Measurements from ENCODE around the gene PABPN1L.

Gene PABPN1L

DNA sequence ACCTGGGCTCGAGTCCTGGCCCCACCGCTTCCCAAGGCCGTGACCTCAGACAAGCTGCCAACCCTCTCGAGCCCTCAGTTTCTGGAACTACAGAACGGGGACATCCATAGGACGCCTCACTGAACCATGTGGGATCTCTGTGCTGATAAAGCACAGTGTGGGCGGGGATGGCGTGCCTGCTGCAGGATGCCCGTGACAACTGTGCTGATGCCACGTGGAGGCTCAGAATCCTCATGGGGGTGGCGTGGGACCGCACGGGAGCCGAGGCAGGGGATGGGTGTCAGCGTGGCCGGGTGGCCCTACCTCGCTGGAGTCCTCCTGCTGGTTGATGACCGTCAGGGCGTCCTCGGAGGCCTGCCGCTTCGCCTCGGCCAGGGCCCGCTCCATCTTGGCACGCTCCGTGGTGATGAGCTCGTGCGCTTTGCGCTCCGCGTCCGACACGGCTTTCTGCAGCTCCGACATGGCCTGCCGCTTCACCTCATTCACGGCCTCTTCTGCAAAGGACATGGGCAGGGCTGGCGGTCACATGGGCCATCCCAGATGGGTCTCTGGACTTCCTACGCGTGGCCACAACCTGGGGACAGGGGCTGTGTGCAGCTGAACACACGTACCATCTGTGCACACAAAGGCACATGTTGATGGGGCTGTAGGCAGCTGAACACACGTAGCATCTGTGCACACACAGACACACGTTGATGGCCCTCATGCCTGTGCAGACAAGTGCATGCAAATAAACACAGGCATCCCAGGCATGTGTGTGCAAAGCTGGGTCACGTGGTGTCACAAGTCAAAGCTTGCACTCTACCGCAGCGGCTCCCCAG is 12.7 kb upstream of the PABPN1L start:
- DNase-seq (ENCODE audit: low read depth, low spot score): no peak
- in situ Hi-C loops (cut with HindIII; ENCODE audit: low sequenced_read_pairs): no loop called here
- TF ChIP-seq, protein P1, sequence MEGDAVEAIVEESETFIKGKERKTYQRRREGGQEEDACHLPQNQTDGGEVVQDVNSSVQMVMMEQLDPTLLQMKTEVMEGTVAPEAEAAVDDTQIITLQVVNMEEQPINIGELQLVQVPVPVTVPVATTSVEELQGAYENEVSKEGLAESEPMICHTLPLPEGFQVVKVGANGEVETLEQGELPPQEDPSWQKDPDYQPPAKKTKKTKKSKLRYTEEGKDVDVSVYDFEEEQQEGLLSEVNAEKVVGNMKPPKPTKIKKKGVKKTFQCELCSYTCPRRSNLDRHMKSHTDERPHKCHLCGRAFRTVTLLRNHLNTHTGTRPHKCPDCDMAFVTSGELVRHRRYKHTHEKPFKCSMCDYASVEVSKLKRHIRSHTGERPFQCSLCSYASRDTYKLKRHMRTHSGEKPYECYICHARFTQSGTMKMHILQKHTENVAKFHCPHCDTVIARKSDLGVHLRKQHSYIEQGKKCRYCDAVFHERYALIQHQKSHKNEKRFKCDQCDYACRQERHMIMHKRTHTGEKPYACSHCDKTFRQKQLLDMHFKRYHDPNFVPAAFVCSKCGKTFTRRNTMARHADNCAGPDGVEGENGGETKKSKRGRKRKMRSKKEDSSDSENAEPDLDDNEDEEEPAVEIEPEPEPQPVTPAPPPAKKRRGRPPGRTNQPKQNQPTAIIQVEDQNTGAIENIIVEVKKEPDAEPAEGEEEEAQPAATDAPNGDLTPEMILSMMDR (IDR thresholded peaks at IDR 0.05; ENCODE audit: low read depth, low read length): no peak
- H3K4me3 ChIP-seq (ENCODE audit: low read depth, low read length): no peak overlapping the region

DNA sequence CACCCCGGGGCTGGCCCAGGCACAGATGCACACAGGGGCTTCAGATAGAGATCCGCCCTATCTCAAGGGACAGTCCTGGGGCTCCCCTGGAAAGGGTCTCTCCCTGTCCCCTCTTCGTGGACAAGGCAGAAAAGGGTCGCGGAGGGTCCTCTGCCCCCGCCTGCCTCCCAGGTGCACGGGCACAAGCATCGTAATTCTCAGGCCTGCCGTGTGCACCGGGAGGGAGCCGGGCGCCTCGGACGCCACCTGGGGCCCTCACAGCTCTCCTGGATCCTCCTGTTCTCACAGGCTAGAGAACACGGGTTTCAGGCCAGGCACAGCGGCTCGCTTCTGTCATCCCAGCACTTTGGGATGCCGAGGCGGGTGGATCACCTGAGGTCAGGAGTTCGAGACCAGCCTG is 11.9 kb upstream of the PABPN1L start:
- TF ChIP-seq, protein P1 (IDR thresholded peaks at IDR 0.05; ENCODE audit: low read depth, low read length): no peak
- no peak for DNase-seq (ENCODE audit: low read depth, low spot score)
- H3K4me3 ChIP-seq (ENCODE audit: low read depth, low read length): no peak overlapping the region
- in situ Hi-C loops (cut with HindIII; ENCODE audit: low sequenced_read_pairs): no loop called here

DNA sequence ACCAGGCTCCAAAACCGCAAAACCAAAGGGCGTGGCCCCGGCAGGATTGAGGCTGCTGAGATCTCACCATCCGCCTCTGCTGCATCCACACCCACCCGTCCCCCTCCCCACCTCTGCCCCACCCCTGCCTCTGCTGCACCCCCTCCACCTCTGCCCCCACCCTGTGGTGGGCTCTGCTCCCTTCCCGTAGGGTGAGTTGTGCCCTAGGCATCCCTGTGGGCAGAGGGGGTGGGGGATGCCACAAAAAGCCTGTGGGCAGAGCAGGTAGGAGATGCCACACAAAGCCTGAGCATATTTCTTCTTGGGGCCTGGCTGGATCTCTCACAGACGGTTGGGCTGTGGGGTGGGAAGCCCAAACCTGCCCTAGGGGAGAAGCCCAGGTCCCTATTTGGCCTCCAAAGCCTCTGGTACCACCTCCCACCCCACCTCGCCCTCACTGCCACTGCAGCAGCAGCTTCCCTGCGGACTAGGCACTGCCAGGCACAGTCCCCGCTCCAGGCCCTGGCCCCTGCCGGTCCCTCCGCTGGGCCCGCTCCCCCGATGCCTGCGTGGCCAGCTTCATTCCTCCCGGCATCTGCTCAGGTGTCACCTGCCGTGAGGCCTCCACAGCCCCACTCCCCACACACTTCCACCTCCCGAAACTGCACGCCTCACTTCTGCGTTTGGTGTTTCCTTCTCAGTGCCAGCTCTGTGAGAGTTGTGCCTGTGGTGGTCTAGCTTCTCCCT is 11.3 kb upstream of the PABPN1L start:
- no peak for DNase-seq (ENCODE audit: low read depth, low spot score)
- H3K4me3 ChIP-seq (ENCODE audit: low read depth, low read length): no peak overlapping the region
- TF ChIP-seq, protein P1 (IDR thresholded peaks at IDR 0.05; ENCODE audit: low read depth, low read length): no peak
- in situ Hi-C loops (cut with HindIII; ENCODE audit: low sequenced_read_pairs): no loop called here

DNA sequence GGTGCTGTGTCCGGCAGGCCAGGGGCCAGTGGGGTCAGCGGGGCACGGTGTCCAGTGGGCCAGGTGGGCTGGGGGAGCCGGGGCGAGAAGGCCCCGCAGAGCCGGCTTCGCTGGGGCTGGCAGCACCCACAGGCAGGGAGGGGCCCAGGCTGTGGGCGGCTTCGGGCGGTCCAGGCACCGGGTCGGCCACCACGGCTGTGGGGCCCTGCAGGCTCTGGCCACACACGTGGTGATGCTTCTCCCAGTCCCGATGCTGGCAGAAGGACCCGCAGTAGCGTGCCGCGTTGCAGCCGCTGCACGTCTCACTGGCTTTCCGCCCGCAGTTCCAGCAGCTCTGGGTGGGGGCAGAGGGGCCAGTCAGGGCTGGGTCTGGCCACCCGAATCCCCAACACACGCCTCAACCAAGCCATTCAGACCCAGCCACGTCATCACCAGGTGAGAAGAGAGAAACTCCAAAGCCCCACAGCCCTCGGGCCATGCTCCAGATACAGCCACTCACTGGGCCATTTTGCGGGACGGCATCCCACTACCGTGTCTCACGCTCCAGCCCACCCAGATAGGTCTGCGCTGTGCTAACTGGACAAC is 10.6 kb upstream of the PABPN1L start:
- TF ChIP-seq, protein P1 (IDR thresholded peaks at IDR 0.05; ENCODE audit: low read depth, low read length): no peak
- in situ Hi-C loops (cut with HindIII; ENCODE audit: low sequenced_read_pairs): no loop called here
- H3K4me3 ChIP-seq (ENCODE audit: low read depth, low read length): no peak overlapping the region
- DNase-seq (ENCODE audit: low read depth, low spot score): no peak

DNA sequence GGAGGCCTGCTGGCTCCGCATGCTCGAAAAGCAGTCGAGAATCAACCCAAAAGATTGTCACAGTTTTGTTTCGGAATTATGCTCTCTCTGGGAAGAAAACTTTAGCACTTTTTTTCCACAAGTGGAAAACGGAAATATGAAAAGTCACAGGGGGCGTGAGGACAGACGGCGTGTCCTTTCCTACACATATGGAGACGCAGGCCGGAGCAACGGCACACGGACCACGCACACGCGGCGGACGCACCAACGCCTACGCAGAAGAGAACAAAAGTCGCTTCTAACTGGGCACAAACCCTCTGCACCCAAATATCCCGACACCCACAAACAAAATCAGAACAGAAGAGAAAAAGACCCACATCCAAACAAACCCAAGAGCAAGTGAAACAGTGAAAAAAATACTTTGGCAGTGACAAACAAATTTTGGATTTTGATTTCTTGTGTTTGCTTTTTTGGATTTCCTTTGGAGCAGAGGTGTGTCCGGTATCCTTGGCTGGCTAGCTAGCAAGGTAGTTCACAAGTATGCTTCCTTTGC is 9.3 kb upstream of the PABPN1L start:
- TF ChIP-seq, protein P1 (IDR thresholded peaks at IDR 0.05; ENCODE audit: low read depth, low read length): no peak
- no peak for DNase-seq (ENCODE audit: low read depth, low spot score)
- in situ Hi-C loops (cut with HindIII; ENCODE audit: low sequenced_read_pairs): no loop called here
- no peak overlapping the region for H3K4me3 ChIP-seq (ENCODE audit: low read depth, low read length)

DNA sequence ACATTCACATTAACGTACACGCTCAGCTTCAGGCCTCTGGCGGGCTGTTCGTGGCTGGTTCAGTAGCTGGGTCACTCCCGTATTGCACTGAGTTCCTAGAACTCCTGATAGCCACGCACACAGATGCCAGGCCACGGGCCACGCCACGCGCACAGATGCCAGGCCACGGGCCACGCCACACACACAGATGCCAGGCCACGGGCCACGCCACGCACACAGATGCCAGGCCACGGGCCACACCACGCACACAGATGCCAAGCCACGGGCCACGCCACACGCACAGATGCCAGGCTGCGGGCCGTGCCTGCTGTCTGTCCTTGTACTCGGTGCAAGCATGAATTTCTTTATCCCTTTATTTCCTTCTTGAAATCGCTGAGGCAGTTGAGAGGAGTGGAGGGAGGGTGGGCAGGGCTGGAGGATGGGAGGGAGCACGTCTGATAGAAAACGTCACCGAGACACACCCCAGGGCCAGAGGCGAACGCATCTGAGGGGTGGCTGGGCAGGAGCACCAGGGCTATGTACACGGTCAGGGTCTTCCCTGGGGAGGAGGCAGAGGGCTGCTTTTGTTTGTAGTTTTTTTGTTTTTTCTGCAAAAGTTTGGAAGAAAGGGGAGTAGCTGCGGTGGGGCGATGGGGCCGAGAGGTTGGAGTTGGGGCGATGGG is 8.6 kb upstream of the PABPN1L start:
- TF ChIP-seq, protein P1 (IDR thresholded peaks at IDR 0.05; ENCODE audit: low read depth, low read length): no peak
- in situ Hi-C loops (cut with HindIII; ENCODE audit: low sequenced_read_pairs): no loop called here
- DNase-seq (ENCODE audit: low read depth, low spot score): no peak
- no peak overlapping the region for H3K4me3 ChIP-seq (ENCODE audit: low read depth, low read length)
